HEK293 (cell line): Measurements from ENCODE around the gene PIK3CD.

Experiments
- CTCF ChIA-PET: fragments of 350-600 bp; formaldehyde crosslinking; extraction: SDS; loops from one replicate; lab custom pipeline; 2021; ENCODE audit warnings: antibody characterized with exemption; lab: Yijun Ruan, JAX
- POLR2A ChIA-PET: fragments of 300-600 bp; formaldehyde crosslinking; extraction: SDS; loops from one replicate; lab custom pipeline; 2020; ENCODE audit warnings: antibody characterized with exemption, inconsistent platforms; lab: Yijun Ruan, JAX
- H3K27ac ChIP-seq: fragments of 200-500 bp; sonication (Bioruptor generic); 2 replicates; pipeline ENCODE4 v1.5.1; 2014; ENCODE audit warnings: low read depth, low read length, control low read depth, inconsistent platforms; ENCODE audit errors: extremely low read depth
- H3K36me3 ChIP-seq, 2 experiments: fragments of 200-500 bp in 1 of 2; sonication (Bioruptor generic) in 1 of 2; 1 replicate in 1 of 2; 2 replicates in 1 of 2; pipeline ENCODE4 v1.5.1; 2014 to 2017; ENCODE audit warnings: inconsistent platforms in 2 of 2, low read length in 2 of 2; ENCODE audit not compliant: control insufficient read depth in 2 of 2, insufficient read depth in 1 of 2
- H3K4me1 ChIP-seq: fragments of 200-500 bp; sonication (Bioruptor generic); 2 replicates; pipeline ENCODE4 v1.5.1; 2014; ENCODE audit warnings: mild to moderate bottlenecking, low read length, inconsistent platforms; ENCODE audit not compliant: control insufficient read depth, insufficient read depth
- H3K4me3 ChIP-seq: 2 replicates; pipeline ENCODE4 v1.5.1; 2011; ENCODE audit warnings: low read depth, mild to moderate bottlenecking, control low read depth, low read length, moderate library complexity
- H3K9me3 ChIP-seq: fragments of 200-500 bp; sonication (Bioruptor generic); 2 replicates; pipeline ENCODE4 v1.5.1; 2014; ENCODE audit warnings: low read depth, low read length, inconsistent platforms; ENCODE audit not compliant: control insufficient read depth, insufficient read depth
- EGR2 ChIP-seq: fragments of 450-650 bp; formaldehyde crosslinking; IDR thresholded peaks from 2 replicates; pipeline ENCODE4 v1.5.1; 2016; ENCODE audit warnings: low read depth, missing biosample characterization, missing genetic modification characterization
- GFI1B ChIP-seq: fragments of 450-650 bp; formaldehyde crosslinking; IDR thresholded peaks from 2 replicates; pipeline ENCODE4 v1.5.1; 2016; ENCODE audit warnings: missing biosample characterization, missing genetic modification characterization
- HOXD13 ChIP-seq: sonication (generic); formaldehyde crosslinking; IDR thresholded peaks from 2 replicates; pipeline ENCODE4 v1.8.0; 2022; ENCODE audit warnings: missing genetic modification reagents, borderline replicate concordance
- KLF8 ChIP-seq: fragments of 450-650 bp; formaldehyde crosslinking; IDR thresholded peaks from 2 replicates; pipeline ENCODE4 v1.5.1; 2016; ENCODE audit warnings: missing biosample characterization, missing genetic modification characterization
- RBAK ChIP-seq: fragments of 450-650 bp; formaldehyde crosslinking; IDR thresholded peaks from 2 replicates; pipeline ENCODE4 v1.5.1; 2016; ENCODE audit warnings: missing biosample characterization, missing genetic modification characterization
- REPIN1 ChIP-seq: fragments of 450-650 bp; formaldehyde crosslinking; IDR thresholded peaks from 2 replicates; pipeline ENCODE4 v1.5.1; 2017; ENCODE audit warnings: missing biosample characterization, missing genetic modification characterization, low read depth
- SCRT1 ChIP-seq: fragments of 450-650 bp; formaldehyde crosslinking; IDR thresholded peaks from 2 replicates; pipeline ENCODE4 v1.5.1; 2016; ENCODE audit warnings: missing biosample characterization, missing genetic modification characterization, borderline replicate concordance
- ZBTB8A ChIP-seq: fragments of 450-650 bp; formaldehyde crosslinking; IDR thresholded peaks from 2 replicates; pipeline ENCODE4 v1.5.1; 2016; ENCODE audit warnings: missing biosample characterization, missing genetic modification characterization
- ZFP41 ChIP-seq: fragments of 450-650 bp; formaldehyde crosslinking; IDR thresholded peaks from 2 replicates; pipeline ENCODE4 v1.5.1; 2016; ENCODE audit warnings: missing biosample characterization, missing genetic modification characterization, borderline replicate concordance
- ZIC2 ChIP-seq: fragments of 450-650 bp; formaldehyde crosslinking; IDR thresholded peaks from 2 replicates; pipeline ENCODE4 v1.5.1; 2016; ENCODE audit warnings: missing biosample characterization, missing genetic modification characterization
- ZNF112 ChIP-seq: fragments of 450-650 bp; formaldehyde crosslinking; IDR thresholded peaks from 2 replicates; pipeline ENCODE4 v1.5.0; 2017; ENCODE audit warnings: missing biosample characterization, missing genetic modification characterization
- ZNF19 ChIP-seq: fragments of 450-650 bp; formaldehyde crosslinking; IDR thresholded peaks from 2 replicates; pipeline ENCODE4; 2016; ENCODE audit warnings: missing biosample characterization, missing genetic modification characterization, low read depth
- ZNF23 ChIP-seq: fragments of 450-650 bp; formaldehyde crosslinking; IDR thresholded peaks from 2 replicates; pipeline ENCODE4 v1.5.1; 2016; ENCODE audit warnings: missing biosample characterization, missing genetic modification characterization, borderline replicate concordance
- ZNF266 ChIP-seq: fragments of 450-650 bp; formaldehyde crosslinking; IDR thresholded peaks from 2 replicates; pipeline ENCODE4 v1.5.1; 2016; ENCODE audit warnings: missing biosample characterization, missing genetic modification characterization, low read depth
- ZNF292 ChIP-seq: fragments of 450-650 bp; formaldehyde crosslinking; IDR thresholded peaks from 2 replicates; pipeline ENCODE4 v1.5.1; 2016; ENCODE audit warnings: low read depth, missing biosample characterization, missing genetic modification characterization, borderline replicate concordance
- ZNF416 ChIP-seq: fragments of 450-650 bp; formaldehyde crosslinking; IDR thresholded peaks from 2 replicates; pipeline ENCODE4 v1.5.1; 2016; ENCODE audit warnings: missing biosample characterization, missing genetic modification characterization
- ZNF473 ChIP-seq: fragments of 450-650 bp; formaldehyde crosslinking; IDR thresholded peaks from 2 replicates; pipeline ENCODE4 v1.5.1; 2017; ENCODE audit warnings: missing biosample characterization, missing genetic modification characterization
- ZNF530 ChIP-seq: fragments of 450-650 bp; formaldehyde crosslinking; IDR thresholded peaks from 2 replicates; pipeline ENCODE4 v1.5.1; 2016; ENCODE audit warnings: low read depth, missing biosample characterization, missing genetic modification characterization
- ZNF791 ChIP-seq: fragments of 450-650 bp; formaldehyde crosslinking; IDR thresholded peaks from 2 replicates; pipeline ENCODE4 v1.5.1; 2016; ENCODE audit warnings: missing biosample characterization, missing genetic modification characterization
- ZNF830 ChIP-seq: fragments of 450-650 bp; IDR thresholded peaks from 2 replicates; pipeline ENCODE4 v1.5.0; 2018; ENCODE audit warnings: missing biosample characterization, missing genetic modification characterization, low read depth, mild to moderate bottlenecking, moderate library complexity
- TF ChIP-seq, protein P1 (sequence below): fragments of 450-650 bp; IDR thresholded peaks from 2 replicates; pipeline ENCODE4 v1.5.1; 2018; ENCODE audit warnings: missing biosample characterization, missing genetic modification characterization
- TF ChIP-seq, protein P2 (sequence below): fragments of 450-650 bp; formaldehyde crosslinking; IDR thresholded peaks from 2 replicates; pipeline ENCODE4 v1.5.1; 2016; ENCODE audit warnings: missing biosample characterization, missing genetic modification characterization
- TF ChIP-seq, protein P3 (sequence below): fragments of 450-650 bp; formaldehyde crosslinking; IDR thresholded peaks from 2 replicates; pipeline ENCODE4 v1.5.1; 2017; ENCODE audit warnings: missing biosample characterization, mild to moderate bottlenecking, missing genetic modification characterization, moderate library complexity

PIK3CD gene

DNA sequence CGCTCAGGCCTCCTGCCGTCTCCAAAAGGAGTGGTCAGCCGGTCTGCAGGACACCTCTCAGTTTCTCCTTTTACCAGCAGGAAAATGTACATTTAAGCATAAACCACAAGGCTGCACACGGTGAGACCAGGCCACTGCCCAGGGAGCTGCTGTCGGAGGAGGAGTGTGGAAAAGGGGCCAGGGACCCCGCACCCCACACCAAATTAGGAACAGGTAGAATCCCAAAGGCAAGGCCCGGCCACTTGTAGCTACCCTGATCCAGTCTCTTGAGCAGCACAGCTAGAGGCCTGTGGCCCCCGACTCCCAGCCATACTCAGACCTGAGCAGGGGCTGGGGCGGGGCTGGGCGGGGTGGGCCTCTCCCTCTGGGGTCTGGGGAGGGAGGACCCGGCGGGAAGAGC, 78.0 kb downstream of the PIK3CD start (continued):
- TF ChIP-seq ZNF292 (tag by site-specific recombination) (no peak), ZNF530 (tag by site-specific recombination) (no peak)

DNA sequence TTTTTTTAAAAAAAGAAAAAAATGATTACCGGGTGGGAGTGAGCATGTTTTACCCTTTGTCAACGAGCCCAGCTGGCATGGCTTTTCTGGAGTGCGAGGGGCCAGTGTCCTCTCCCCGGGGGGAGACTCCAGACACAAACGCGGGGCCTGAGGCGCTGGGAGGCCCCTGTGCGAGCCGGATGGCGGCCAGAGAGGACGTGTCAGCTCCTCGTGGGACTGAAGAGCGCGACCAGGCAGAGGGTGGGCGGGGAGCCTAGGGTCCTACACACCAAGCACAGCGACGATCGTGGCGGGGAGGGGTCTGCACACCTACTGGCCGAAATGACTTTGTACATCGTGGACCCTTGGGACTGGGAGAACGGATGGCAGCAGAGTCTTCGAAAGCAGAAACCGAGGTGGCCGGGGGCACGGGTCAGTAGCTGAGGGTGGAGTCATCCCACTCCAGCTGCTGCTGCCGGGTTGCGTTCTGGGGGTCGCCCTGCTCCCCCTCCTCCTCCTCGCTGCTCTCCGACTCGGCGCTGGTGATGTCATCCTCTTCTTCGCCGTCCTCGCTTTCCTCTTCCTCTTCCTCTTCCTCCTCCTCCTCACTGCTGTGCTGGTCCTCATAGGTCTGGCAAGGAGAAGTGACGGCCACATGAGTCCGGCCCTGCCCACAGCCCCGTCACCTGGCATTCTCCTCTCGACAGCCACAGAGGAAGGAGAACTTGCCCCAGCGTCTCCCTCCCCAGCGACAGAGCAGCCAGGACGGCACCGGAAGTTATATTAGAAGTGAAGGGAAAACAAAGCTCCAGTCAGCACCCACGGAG, 78.8 kb downstream of the PIK3CD start:
- TF ChIP-seq ZNF830 (no peak), ZNF266 (tag by site-specific recombination) (no peak)
- TF ChIP-seq, protein P1, sequence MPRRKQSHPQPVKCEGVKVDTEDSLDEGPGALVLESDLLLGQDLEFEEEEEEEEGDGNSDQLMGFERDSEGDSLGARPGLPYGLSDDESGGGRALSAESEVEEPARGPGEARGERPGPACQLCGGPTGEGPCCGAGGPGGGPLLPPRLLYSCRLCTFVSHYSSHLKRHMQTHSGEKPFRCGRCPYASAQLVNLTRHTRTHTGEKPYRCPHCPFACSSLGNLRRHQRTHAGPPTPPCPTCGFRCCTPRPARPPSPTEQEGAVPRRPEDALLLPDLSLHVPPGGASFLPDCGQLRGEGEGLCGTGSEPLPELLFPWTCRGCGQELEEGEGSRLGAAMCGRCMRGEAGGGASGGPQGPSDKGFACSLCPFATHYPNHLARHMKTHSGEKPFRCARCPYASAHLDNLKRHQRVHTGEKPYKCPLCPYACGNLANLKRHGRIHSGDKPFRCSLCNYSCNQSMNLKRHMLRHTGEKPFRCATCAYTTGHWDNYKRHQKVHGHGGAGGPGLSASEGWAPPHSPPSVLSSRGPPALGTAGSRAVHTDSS (tag by site-specific recombination), result peak; percentile 76
- Histone ChIP-seq H3K4me3 (no peak overlapping the region), H3K27ac (no peak overlapping the region), H3K4me1 (no peaks in the 10 kb centered on the region), H3K36me3 (peaks cover 17 to 84% of the 10 kb centered on the region in 2 experiments), H3K9me3 (no peaks in the 10 kb centered on the region)
- ChIA-PET CTCF (interaction anchor here (0.6 to 1.6 kb wide), 3 partner anchors 9 to 1305 kb away, joined by 3 to 11 read pairs (median 4); no protein-coding TSS in a partner anchor), POLR2A (no interaction called here)

DNA sequence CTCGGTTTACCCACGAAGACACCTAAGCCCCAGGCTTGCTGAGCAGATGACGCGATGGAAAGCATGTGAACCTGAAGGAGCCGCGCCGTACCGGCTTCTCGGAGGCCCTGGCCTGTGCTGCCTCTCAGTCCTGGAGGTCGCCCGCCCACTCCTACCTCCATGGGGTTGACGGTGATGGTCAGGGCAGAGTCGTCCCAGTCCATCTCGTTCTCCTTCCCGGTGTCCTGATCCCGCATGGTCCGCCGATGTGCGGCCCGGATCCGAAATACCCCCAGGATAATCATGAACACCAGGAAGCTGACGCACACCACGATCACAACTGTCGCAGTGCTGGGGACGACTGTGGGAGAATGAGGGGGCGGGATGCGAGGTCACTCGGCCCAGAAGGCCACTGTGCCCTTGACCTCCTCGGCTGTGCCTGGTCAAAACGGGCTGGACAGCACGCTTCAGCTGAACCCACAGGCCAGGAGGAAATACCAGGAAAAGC, 79.6 kb downstream of the PIK3CD start:
- peaks cover 17 to 92% of the 10 kb centered on the region in 2 experiments for H3K36me3 ChIP-seq
- no peaks in the 10 kb centered on the region for H3K4me1 ChIP-seq
- H3K9me3 ChIP-seq, result no peaks in the 10 kb centered on the region
- no peak overlapping the region for H3K27ac ChIP-seq
- TF ChIP-seq ZBTB8A (tag by site-specific recombination), result no peak
- TF ChIP-seq ZNF23 (tag by site-specific recombination), result no peak
- no peak for TF ChIP-seq GFI1B (tag by site-specific recombination)
- TF ChIP-seq ZIC2, result no peak
- no peak for TF ChIP-seq ZNF292 (tag by site-specific recombination)
- no peak for TF ChIP-seq ZFP41 (tag by site-specific recombination)
- no peak for TF ChIP-seq REPIN1 (tag by site-specific recombination)
- no peak for TF ChIP-seq ZNF112 (tag by site-specific recombination)
- TF ChIP-seq, protein P2, sequence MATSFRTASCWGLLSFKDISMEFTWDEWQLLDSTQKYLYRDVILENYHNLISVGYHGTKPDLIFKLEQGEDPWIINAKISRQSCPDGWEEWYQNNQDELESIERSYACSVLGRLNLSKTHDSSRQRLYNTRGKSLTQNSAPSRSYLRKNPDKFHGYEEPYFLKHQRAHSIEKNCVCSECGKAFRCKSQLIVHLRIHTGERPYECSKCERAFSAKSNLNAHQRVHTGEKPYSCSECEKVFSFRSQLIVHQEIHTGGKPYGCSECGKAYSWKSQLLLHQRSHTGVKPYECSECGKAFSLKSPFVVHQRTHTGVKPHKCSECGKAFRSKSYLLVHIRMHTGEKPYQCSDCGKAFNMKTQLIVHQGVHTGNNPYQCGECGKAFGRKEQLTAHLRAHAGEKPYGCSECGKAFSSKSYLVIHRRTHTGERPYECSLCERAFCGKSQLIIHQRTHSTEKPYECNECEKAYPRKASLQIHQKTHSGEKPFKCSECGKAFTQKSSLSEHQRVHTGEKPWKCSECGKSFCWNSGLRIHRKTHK (tag by site-specific recombination), result no peak
- no peak for TF ChIP-seq HOXD13
- TF ChIP-seq, protein P3, sequence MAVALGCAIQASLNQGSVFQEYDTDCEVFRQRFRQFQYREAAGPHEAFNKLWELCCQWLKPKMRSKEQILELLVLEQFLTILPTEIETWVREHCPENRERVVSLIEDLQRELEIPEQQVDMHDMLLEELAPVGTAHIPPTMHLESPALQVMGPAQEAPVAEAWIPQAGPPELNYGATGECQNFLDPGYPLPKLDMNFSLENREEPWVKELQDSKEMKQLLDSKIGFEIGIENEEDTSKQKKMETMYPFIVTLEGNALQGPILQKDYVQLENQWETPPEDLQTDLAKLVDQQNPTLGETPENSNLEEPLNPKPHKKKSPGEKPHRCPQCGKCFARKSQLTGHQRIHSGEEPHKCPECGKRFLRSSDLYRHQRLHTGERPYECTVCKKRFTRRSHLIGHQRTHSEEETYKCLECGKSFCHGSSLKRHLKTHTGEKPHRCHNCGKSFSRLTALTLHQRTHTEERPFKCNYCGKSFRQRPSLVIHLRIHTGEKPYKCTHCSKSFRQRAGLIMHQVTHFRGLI (tag by site-specific recombination), result no peak
- TF ChIP-seq ZNF416 (tag by site-specific recombination), result no peak
- TF ChIP-seq ZNF791 (tag by site-specific recombination), result no peak
- TF ChIP-seq KLF8 (tag by site-specific recombination), result no peak
- TF ChIP-seq SCRT1 (tag by site-specific recombination), result no peak
- no peak for TF ChIP-seq ZNF473 (tag by site-specific recombination)
- TF ChIP-seq EGR2, result no peak
- TF ChIP-seq ZNF19 (tag by site-specific recombination), result no peak
- no peak for TF ChIP-seq RBAK (tag by site-specific recombination)
- ChIA-PET POLR2A (no interaction called here), CTCF (no interaction called here)
- H3K4me3 ChIP-seq, result no peak overlapping the region
